ENCODE results near the gene JMJD6. TPM values are rescaled to one million over a fixed set of nuclear protein-coding genes. Genes with fewer than 3 reads are reported as not detected.
"Not testable (repeated sequence)": the region's sequence is repeated elsewhere in the genome, so short reads cannot be mapped to it uniquely, and the experiment has no call there.

JMJD6 gene
- total RNA-seq, 4 donors from 2014 or later, result 39.0 to 53.8 (median 47.2) TPM

DNA sequence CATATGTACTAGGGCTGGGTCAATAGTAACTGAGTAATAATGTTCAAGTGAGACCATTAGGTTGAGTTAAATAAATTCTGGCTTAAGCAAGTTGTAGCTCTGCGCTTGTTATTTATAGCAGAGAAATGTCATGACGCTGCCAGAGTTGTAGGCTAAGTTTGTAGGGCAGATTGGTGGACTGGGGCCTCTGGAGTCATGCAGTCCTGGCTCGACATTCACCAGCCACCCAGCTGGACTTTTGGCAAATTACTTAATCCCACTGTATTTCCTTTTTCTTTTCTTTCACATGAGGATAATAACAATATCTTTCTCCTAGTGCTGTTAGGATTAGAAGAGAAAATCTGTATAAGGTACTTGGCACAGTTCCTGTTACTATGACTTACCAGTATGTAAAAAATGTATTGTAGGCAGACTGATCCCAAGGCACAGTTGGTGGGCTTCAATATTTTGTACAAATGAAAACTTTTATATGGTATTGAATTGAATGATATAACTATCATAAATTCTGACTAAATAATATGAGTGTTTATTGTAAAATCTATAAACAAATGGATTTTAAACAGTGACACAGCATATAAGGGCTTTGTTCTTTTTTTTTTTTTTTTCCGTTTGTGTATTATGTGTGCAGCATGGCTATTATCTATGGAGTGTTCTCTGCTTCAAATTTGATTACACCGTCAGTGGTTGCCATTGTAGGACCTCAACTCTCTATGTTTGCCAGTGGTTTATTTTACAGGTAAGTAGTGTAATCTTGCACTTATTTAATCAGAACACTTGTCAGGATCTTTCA lies 14.1 kb upstream of the JMJD6 start:
- no peak for ATAC-seq

DNA sequence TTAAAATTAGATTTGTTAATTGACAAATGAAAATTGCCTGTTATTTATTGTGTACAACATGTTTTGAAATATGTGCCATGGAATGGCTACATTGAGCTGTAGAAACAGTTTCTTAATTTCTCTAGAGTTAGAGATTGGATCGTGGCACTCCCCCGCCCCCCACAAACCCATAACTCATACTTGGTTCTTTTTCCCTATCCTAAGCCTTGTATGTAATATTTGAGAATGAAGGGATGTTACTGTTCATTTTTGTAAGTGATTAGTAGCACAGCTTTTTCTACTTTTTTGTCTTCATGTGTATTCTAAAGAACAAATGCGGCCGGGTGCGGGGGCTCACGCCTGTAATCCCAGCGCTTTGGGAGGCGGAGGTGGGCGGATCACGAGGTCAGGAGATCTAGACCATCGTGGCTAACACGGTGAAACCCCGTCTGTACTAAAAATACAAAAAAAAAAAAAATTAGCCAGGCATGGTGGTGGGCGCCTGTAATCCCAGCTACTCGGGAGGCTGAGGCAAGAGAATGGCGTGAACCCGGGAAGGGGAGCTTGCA lies 13.2 kb upstream of the JMJD6 start:
- 78 to 87% methylated on average over 10 to 17 of the region's 17 CpGs for WGBS, 2 donors (ENCODE audit: low coverage in 1 of 2)
- ATAC-seq, H3K27me3 ChIP-seq, H3K9me3 ChIP-seq, H3K4me3 ChIP-seq: not testable (repeated sequence)
- Histone ChIP-seq H3K36me3 (peaks cover 6 to 45% of the 10 kb centered on the region in 2 donors), H3K4me1 (peaks cover 3 to 48% (median 22%) of the 10 kb centered on the region in 3 donors), H3K27ac (peak overlapping the region; percentile 70 to 99 (median 90))

More for the DNA sequence above, 14.1 kb upstream of the JMJD6 start:
- no peaks in the 10 kb centered on the region for H3K9me3 ChIP-seq
- no peak overlapping the region for H3K4me3 ChIP-seq
- TF ChIP-seq CTCF (IDR thresholded peaks at IDR 0.05), result no peak
- TF ChIP-seq POLR2AphosphoS5 (IDR thresholded peaks at IDR 0.05), result peak; percentile 62
- TF ChIP-seq EP300 (IDR thresholded peaks at IDR 0.05), result no peak
- peaks cover 0 to 39% (median 13%) of the 10 kb centered on the region in 3 donors for H3K4me1 ChIP-seq
- H3K27ac ChIP-seq, result peak overlapping the region; percentile 70 to 99 (median 90)
- no peaks in the 10 kb centered on the region for H3K27me3 ChIP-seq
- 28 to 29% methylated on average over 5 of the region's 5 CpGs for WGBS, 2 donors (ENCODE audit: low coverage in 1 of 2)
- H3K36me3 ChIP-seq, result peaks cover 7 to 45% of the 10 kb centered on the region in 2 donors

DNA sequence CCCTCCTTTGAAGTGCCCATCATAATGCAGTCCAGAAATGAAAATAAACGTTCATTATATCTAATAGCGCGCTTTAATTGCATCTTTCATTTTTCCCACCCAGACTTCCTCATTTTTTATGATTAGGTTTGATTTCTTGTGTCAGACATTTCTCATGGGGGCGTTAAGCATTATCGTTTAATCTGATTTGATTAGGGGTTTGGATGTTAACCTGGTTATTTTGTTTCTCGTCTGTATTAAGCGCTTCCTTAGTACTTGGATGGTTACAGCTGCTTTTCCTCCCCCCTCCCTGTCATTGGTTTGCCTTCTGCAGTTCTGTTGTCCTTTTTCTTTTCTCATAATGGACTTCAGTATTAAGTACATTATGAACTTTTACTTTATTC lies 12.1 kb upstream of the JMJD6 start:
- Histone ChIP-seq H3K4me1 (peaks cover 3 to 60% (median 33%) of the 10 kb centered on the region in 3 donors), H3K4me3 (peak overlapping the region; percentile 53 to 94), H3K9me3 (no peaks in the 10 kb centered on the region), H3K27ac (peak overlapping the region; percentile 87 to 99 (median 98)), H3K27me3 (no peaks in the 10 kb centered on the region), H3K36me3 (peaks cover 0 to 45% of the 10 kb centered on the region in 2 donors)
- TF ChIP-seq POLR2A (IDR thresholded peaks at IDR 0.05) (no peak), EP300 (IDR thresholded peaks at IDR 0.05) (no peak), CTCF (IDR thresholded peaks at IDR 0.05) (no peak), POLR2AphosphoS5 (IDR thresholded peaks at IDR 0.05) (no peak)
- no peak for ATAC-seq
- WGBS, 2 donors (ENCODE audit: low coverage in 1 of 2), result 0 to 3% methylated on average over 7 of the region's 7 CpGs

GRCh38 chr17:76737676-76738467 lies 11.5 kb upstream of the JMJD6 start, which contains the start of gene MFSD11:
TSS of gene MFSD11 (plus strand) at chr17:76738119. CDS start at chr17:76738353, 234 bp downstream.
- peaks cover 3 to 66% (median 37%) of the 10 kb centered on the region in 3 donors for H3K4me1 ChIP-seq
- peaks cover 0 to 45% of the 10 kb centered on the region in 2 donors for H3K36me3 ChIP-seq
- no peaks in the 10 kb centered on the region for H3K9me3 ChIP-seq

More at GRCh38 chr17:76737676-76738467, 11.5 kb upstream of the JMJD6 start, which contains the start of gene MFSD11:
- peak; percentile 29 for TF ChIP-seq POLR2AphosphoS5 (IDR thresholded peaks at IDR 0.05)
- peak in 1 of 4 experiments; percentile 29 for TF ChIP-seq CTCF (IDR thresholded peaks at IDR 0.05)
- TF ChIP-seq POLR2A (IDR thresholded peaks at IDR 0.05), result peak; percentile 31 to 35
- no peak for TF ChIP-seq EP300 (IDR thresholded peaks at IDR 0.05)
- WGBS, 2 donors (ENCODE audit: low coverage in 1 of 2), result 0% methylated on average over 3 to 16 of the region's 57 CpGs
- Histone ChIP-seq H3K4me3 (peak within 1 kb of the TSS; percentile 82 to 94), H3K27me3 (no peaks in the 10 kb centered on the region), H3K27ac (peak within 1 kb of the TSS; percentile 94 to 99 (median 98))
- ATAC-seq, result peak; percentile 86

All from gastroesophageal sphincter (tissue), 4 donors.